Fibroblast of villous mesenchyme (primary cell): Measurements from ENCODE around the gene IL11RA. TPM values are rescaled to one million over a fixed set of nuclear protein-coding genes. Genes with fewer than 3 reads are reported as not detected.

ENCODE experiments used
- DNase-seq: peaks from one replicate; pipeline ENCODE4 v3.0.0-alpha.2; 2010; ENCODE audit warnings: low read depth
- H3K4me3 ChIP-seq: 2 replicates; pipeline ENCODE4 v1.5.1; 2011; ENCODE audit warnings: low read depth, mild to moderate bottlenecking, low read length
- total RNA-seq: library from RNA; depleted of rRNA; stranded (reverse); fragments of >200 nt; gene quantifications from 2 replicates; pipeline ENCODE4 v1.2.3, GENCODE V29; 2012
- TF ChIP-seq, protein P1 (sequence below): IDR thresholded peaks from 2 replicates; pipeline ENCODE4 v1.5.1; 2012; ENCODE audit warnings: low read depth, mild to moderate bottlenecking, low read length; ENCODE audit not compliant: insufficient read depth

The IL11RA gene
- total RNA-seq, 1 donor, result 8.2 TPM

DNA sequence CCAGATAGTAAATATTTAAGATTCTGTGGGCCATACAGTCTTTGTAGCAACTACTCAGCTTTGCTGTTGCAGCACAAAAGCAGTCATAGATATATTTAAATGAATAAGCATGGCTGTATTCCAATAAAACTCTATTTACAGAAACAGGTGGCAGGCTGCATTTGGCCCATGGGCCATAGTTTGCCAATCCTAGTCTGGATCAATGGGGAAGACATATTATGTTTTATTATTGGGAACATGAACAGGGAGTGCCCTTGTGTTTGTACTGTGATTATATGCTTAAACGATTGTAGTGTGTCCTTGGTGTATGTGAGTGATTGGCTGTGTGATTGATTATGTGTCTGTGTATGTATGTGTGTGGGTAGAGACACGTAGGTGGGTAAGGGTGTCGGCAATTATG, 22.5 kb downstream of the IL11RA start:
- DNase-seq, result no peak
- H3K4me3 ChIP-seq, result no peak overlapping the region
- TF ChIP-seq, protein P1, sequence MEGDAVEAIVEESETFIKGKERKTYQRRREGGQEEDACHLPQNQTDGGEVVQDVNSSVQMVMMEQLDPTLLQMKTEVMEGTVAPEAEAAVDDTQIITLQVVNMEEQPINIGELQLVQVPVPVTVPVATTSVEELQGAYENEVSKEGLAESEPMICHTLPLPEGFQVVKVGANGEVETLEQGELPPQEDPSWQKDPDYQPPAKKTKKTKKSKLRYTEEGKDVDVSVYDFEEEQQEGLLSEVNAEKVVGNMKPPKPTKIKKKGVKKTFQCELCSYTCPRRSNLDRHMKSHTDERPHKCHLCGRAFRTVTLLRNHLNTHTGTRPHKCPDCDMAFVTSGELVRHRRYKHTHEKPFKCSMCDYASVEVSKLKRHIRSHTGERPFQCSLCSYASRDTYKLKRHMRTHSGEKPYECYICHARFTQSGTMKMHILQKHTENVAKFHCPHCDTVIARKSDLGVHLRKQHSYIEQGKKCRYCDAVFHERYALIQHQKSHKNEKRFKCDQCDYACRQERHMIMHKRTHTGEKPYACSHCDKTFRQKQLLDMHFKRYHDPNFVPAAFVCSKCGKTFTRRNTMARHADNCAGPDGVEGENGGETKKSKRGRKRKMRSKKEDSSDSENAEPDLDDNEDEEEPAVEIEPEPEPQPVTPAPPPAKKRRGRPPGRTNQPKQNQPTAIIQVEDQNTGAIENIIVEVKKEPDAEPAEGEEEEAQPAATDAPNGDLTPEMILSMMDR, result no peak

DNA sequence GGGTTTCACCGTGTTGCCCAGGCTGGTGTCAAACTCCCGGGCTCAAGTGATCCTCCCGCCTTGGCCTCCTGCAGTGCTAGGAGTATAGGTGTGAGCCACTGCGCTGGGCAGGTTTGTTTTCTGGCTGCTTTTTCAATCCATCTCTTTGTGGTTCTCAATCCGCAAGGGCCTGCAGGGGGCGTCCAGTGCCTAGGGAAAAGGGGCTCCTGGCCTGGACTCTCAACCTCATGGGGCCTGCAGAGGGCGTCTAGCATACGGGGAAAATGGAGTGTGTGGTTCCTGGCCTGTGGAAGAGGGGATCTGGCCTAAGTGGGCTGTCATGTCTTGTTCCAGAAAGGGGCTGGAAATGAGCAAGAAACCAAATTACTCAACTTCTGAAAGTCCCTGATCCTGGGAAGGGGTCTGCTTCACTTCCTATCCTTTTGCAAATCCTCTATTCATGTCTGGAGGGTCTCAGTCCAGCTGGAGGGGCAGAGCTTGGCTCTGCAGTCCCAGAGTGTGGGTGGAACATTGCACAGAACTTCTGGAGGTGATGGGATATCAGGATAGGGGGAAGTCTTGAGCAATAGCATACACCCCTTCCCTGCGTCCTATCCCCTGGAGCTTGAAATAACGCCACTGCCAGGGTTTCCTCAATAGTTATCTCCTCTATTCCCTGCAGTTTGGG, 23.2 kb downstream of the IL11RA start:
- TF ChIP-seq, protein P1, result peak; percentile 91
- DNase-seq, result peak; percentile 73
- no peak overlapping the region for H3K4me3 ChIP-seq

DNA sequence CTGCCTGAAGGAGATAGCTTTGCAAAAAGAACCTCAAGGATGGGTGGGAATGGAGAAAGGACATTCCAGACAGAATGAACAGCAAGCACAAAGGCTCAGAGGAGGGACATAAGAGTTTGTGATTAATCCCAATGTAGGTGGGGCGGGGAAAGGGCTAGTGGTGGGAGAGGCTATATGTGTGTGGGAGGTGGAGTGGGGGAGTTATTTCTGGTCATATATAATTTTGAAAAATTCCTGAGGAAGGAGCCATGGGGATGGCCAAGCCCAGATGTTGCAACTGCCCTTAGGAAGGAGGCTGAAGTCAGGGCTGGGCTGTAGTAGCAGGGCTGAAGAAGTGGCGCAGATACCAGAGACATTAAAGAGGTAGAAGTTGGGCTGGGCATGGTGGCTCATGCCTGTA, 23.9 kb downstream of the IL11RA start:
- H3K4me3 ChIP-seq, result no peak overlapping the region
- TF ChIP-seq, protein P1, result no peak
- DNase-seq, result no peak

DNA sequence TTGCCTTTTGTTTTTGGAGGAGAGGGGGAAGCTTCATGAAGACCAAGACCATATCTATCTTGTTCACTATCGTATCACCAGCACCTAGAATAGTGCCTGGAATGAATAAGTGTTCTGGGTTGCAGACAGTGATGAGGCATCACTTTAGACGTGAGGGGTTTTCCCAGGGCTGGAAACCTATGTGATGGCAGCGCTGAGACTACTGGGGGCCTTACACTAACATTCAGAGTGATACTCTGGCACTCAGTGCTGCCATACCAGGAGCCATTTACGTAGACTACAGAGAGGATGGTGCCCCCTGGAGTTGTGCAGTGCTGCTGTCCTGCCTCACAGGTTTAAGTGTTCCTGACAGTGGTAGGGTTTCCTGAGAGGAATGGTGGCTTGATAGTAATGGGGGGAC, 32.2 kb downstream of the IL11RA start:
- no peak for DNase-seq
- no peak overlapping the region for H3K4me3 ChIP-seq
- TF ChIP-seq, protein P1, result no peak

DNA sequence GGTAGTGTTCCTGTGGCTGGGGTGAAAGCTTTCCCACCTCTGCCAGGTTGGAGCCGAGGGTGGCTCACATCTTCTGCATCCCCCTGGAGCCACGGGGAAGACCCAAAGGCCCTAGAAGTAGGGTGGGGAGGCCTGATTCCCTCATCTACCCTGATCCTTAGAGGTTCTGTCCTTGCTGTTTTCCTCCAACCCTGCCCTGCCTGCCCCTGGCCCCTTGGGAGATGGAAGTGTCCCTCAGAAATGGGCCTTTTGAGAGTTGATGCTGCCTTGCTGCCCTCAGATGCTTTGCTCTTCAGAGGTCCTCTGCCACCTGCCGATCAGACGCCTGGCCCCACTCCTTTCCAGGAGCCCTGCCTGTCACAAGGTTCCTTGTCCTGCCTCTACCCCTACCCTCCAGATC, 32.8 kb downstream of the IL11RA start:
- H3K4me3 ChIP-seq, result no peak overlapping the region
- TF ChIP-seq, protein P1, result no peak
- DNase-seq, result no peak

DNA sequence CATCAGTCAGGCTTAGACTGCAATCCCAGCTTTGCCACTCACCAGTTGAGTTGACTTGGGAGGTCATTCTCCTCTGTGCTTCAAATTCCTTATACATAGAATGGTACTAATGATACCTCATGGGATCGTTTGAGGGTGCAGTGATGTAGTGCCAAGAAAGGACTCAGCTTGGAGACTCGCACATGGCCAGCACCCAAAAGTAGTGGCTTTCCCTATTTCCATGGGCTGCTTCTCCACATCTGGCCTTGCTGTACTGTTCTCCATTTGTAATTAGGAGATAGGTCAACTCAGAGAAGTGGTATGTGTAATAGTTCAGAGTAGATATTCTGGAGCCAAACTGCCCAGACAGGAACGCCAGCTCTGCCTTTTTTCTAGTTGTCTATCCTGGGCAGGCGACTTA, 33.6 kb downstream of the IL11RA start:
- no peak overlapping the region for H3K4me3 ChIP-seq
- TF ChIP-seq, protein P1, result no peak
- no peak for DNase-seq

DNA sequence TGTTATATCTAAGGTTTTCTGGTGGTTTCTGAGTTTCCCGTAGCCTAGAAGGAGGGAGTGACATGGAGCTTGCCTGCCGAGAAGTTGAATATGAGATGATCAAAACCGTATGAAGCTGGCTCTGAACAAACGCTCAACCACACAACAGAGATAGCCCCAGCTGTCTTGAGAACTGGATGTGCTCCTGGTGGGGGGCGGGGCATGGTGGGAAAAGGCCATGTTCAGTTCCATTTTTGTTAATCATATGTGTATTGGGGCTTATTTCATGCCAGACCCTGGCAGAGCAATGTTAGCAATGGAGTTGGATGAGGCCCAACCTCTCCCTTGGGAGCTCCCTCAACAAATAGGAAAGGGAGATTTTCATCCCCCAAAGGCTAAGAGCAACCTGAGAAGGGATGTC, 34.2 kb downstream of the IL11RA start:
- DNase-seq, result no peak
- TF ChIP-seq, protein P1, result no peak
- no peak overlapping the region for H3K4me3 ChIP-seq
